ENCODE results near the gene ITLN1.

ITLN1 gene

DNA sequence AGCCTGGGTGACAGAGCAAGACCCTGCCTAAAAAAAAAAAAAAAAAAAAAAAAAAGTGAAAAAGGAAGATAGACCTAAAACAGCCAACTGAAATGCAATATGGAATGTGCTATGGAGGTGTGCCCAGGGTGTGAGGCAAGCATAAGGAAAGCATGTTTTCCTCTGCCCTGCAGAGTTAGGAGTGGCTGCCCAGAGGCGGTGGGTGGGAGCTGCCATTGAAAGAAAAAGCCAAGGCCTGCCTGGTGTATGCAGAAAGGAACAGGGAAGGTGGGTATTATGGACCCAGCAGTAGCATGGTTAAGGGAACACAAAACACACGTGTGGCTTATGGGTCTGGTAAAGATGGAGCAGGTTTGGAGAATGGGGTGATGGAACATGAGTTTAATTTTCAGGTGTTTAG, 31.2 kb downstream of the ITLN1 start:
- no peak for DNase-seq

DNA sequence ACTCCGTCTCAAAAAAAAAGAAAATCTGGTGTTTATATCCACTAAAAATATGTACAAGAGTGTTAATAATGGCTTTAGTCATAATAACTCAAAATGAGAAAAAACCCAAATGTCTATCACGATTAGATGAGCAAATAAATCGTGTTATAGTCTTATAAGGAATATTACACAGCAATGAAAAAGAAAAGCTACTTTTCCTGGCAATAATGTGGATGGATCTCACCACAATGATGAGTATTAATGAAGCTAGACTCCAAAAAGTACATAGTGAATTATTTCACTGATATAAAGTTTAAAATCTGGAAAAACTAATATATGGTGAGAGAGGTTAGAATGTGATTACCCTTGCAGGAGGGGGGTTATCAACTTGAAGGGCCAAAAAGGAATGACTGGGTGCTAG, 32.0 kb downstream of the ITLN1 start:
- DNase-seq = no peak

- no peak for DNase-seq
These were observed 34.0 kb downstream of the ITLN1 start for GRCh38 chr1:160850993-160851392.

DNA sequence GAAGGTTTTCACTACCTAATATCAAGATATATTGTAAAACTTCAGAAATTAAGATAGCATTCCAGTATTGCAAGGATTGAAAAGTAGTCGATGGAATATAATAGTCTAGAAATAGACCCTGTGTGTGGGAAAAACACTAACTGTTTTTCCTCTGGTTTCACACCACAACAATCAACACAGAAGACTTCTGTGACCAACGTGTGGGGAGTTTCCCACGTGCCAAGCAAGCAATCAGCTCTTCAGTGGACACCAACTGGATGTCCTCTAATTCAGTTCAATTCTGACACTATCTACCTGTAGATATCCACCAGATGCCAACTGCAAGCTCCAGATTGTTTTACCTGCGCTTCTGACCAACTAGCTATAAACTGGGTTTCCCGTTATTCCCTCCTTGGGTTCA, 34.4 kb downstream of the ITLN1 start:
- DNase-seq = no peak

DNA sequence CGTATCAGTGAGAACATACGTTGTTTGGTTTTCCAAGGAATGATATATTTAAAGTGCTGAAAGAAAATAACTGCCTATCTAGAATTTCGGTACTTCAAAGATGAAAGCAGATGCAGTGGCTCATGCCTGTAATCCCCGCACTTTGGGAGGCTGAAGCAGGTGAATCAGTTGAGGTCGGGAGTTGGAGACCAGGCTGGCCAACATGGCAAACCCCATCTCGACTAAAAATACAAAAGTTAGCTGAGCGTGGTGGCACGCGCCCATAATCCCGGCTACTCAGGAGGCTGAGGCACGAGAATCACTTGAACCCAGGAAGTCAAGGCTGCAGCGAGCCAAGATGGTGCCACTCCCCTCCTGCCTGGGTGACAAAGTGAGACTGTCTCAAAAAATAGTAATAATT, 38.7 kb downstream of the ITLN1 start:
- no peak for DNase-seq

GRCh38 chr1:160844447-160845232, 40.3 kb downstream of the ITLN1 start:
- no peak for DNase-seq

DNA sequence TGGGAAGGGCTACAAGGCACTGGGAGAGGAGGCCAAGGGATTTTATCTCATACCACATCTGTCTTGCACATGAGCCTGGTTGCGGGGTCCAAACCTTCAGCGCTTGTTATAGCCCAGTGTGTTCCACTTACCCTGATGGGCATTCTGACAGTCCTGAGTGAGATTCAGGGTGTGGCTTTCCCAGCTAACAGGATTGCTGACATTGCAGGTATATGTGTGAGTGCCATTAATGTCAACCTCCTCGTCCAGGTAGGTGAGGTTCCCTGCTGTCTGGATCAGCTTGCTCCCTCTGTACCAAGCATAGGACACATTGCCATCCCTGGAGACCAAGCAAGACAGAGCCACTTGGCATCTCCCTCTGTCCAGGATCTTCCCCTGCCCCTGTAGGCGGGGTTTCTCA, 43.9 kb downstream of the ITLN1 start:
- no peak for DNase-seq

DNA sequence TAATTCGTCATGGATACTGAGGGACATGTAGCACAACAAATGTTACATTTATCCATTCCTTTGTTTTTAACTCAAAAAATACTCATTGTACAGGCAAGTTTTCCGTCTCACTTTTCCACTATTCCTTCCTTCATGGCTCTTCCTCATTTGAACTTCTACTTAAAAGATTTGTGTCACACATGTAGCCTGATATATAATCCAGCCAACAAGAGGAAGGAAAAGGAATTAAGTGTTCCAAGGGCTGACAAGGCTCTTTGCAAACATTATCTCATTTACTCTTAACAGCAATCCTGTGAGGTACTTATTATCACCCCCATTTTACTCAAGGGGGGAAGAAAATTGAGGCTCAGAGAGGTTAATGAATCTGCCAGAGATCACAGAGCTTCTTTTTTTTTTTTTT, 45.2 kb downstream of the ITLN1 start:
- no peak for DNase-seq

DNA sequence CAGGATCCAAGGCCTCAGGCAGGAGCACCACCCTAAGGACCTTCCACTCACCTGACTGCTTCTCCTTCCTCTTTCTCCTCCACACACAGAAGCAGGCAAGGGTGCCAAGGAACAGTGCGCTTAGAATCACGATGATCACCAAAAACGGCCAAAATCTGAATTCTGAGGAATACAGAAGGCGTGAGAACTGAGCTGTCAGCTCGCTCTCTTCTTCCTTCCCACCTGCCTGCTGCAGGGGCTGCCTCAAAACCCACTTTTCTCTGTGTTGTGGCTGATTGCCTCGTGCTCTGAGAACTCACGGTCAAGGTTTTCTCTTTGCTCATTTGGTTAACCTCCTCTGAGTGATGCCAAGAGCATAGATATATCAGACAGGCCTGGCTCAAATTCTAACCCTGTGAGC, 46.1 kb downstream of the ITLN1 start:
- no peak for DNase-seq

- DNase-seq = peak; percentile 83
These were observed 47.3 kb downstream of the ITLN1 start for GRCh38 chr1:160837558-160838205.

DNA sequence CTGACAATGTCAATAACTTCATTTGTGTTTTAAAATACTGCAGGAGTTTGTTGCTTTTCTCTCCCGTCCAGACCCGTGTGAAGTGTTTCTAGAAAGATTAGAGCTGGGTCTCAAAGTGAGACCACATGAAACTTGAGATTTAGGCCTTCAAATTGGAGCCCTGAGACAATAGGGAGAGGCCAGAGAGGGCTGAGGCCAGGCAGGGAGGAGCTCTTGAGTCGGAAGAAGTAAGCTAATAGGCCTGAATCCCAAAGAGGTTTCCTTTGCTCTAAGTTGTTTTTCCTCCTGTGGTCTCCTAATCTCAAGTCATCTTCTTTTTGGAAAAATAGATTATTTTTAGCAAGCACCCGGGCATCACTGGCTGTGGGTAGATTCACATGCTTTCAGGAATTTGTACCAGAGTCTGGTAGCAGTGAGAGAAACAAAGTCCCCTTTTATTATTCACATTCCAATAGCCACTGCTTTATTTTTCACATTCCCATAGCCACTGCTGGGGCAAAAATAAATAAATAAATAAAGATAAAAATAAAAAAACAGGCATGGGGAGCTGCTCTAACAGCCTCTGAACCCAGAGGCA, 47.9 kb downstream of the ITLN1 start:
- DNase-seq = no peak

DNA sequence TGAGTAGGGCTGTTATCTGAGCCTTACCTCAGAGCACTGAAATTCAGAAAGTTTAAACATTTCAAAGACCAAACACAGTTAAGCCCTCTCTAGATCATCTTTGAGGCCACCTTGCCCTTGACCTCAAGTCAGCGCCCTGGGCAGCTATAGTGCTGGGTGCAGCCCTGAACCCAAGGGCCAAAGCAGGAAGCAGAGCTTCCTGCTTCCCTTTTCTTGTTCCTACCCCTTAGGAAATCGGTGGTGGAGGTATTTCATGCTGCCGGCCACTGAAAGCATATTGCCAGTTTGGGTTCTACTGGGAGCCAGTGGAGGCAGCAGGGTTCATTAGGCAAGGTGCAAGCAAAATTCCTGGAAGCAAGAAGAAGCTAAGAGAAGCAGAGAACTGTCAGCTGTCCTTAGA, 48.4 kb downstream of the ITLN1 start:
- no peak for DNase-seq

- no peak for DNase-seq
These were observed 49.2 kb downstream of the ITLN1 start for GRCh38 chr1:160835751-160836150.

GRCh38 chr1:160834945-160835565, 49.9 kb downstream of the ITLN1 start:
- DNase-seq = no peak

DNA sequence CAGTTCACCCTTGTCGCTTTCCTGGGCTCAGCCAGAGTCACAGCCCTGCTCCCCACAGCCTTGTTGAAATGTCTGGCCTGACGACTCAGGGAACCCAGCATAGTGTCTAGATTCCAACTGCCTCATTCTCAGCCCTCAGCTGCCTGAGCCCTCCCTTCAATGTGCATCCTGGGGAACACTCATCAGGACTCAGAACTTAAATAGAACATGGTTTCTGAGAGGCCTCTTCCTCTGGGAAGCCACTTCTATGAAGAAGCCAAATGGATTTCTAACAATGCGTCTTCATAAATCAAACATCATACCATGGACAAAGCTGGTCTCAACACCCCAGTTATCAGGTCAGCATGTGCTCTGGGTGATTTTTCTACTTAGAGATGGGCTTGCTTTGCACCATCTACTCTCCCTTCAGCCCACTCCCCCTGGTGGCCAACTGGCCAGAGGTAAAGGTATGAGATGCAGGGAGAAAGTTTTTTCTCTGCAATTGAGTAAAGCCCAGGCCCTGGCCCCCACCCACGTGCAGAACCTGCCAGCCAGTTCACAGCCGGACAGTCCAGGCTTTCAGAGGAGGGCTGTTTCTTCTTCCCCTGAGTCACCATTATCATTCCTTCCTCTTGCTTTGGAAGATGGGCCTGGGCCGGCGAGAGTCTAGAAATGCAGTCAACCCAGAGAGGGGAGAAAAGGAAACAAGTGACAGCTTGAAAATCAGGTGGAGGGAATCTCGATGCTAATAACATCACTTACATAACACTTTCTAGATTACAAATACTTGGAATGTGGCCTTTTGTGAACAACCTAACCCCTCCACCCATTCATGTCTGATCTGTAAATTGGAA, 54.4 kb downstream of the ITLN1 start:
- DNase-seq = peak; percentile 89

GRCh38 chr1:160829766-160830165, 55.2 kb downstream of the ITLN1 start:
- no peak for DNase-seq

DNA sequence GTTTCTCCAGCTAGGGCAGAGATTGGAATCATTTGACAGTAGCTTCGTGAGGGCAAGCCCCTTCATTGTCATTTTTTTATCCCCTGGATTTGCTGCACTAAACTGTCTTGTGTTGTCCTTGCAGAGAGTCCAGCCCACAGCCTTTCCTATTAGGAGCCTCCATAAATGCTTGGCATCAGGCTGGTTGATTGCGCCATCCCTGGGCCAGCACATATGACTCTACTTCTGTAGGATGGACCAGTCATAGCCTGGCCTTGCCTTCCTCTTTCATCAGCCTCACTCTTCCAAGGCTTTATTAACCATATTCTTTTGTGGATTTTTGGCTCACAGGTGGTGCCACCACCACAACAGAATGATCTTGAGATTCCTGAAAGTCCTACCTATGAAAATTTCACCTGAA, 57.6 kb downstream of the ITLN1 start:
- DNase-seq = no peak

DNA sequence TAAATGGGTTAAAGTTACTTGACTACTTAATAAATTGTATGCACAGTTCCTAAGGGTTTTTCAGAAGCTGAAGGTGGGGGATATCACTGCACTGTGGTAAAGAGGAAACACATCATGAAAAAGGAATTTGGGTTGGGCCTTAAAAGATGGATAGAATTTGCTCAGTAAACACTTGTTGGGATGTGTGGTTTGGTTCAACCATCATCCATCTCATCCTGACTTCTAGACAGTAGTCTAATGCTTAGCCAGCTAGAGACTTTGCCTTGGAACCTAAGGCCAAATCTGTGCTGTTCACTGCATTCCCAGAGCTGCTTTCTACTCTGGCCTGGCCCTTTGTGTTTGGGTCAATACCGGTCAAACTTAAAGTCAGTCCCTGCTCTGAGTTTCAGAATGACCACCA, 58.4 kb downstream of the ITLN1 start:
- no peak for DNase-seq

Measured in stimulated activated CD8-positive, alpha-beta memory T cell treated with anti-CD3 and anti-CD28 coated beads, Interleukin-4, amount 100 ng/mL, for 48 hours (primary cell).